Stomach (tissue), 9 donors: ENCODE results near the gene NUP93. TPM values are rescaled to one million over a fixed set of nuclear protein-coding genes. Genes with fewer than 3 reads are reported as not detected.

Source experiments
- DNase-seq, 2 donors: peaks; one replicate each; pipeline versions ENCODE4 v3.0.0 to v3.0.0-alpha.2; 2013 to 2019
- H3K27ac ChIP-seq, 5 donors: fragments of 200-600 bp in 4 of 5; sonication (generic) in 4 of 5; one replicate each; pipeline ENCODE4 v1.5.1; 2013 to 2019; ENCODE audit warnings: mild to moderate bottlenecking in 1 of 5, moderate library complexity in 1 of 5
- H3K27me3 ChIP-seq, 3 donors: fragments of 200-600 bp; sonication (generic); one replicate each; pipeline ENCODE4 v1.5.1; 2017 to 2019; ENCODE audit warnings: mixed run types in 1 of 3
- H3K36me3 ChIP-seq, 4 donors: fragments of 200-600 bp; sonication (generic); 1 replicate in 3 of 4; 2 replicates in 1 of 4; pipeline ENCODE4 v1.5.1; 2016 to 2019
- H3K4me1 ChIP-seq, 4 donors: fragments of 200-600 bp; sonication (generic); one replicate each; pipeline ENCODE4 v1.5.1; 2016 to 2019
- H3K4me3 ChIP-seq, 4 donors: fragments of 200-600 bp; sonication (generic) in 3 of 4; one replicate each; pipeline ENCODE4 v1.5.1; 2016 to 2019; ENCODE audit warnings: mild to moderate bottlenecking in 1 of 4
- H3K9me3 ChIP-seq, 4 donors: fragments of 200-600 bp; sonication (generic); one replicate each; pipeline ENCODE4 v1.5.1; 2016 to 2019
- CTCF ChIP-seq, 7 experiments: fragments of 450-650 bp in 4 of 7; fragments of 200-600 bp in 3 of 7; sonication (generic) in 3 of 7; IDR thresholded peaks; one replicate each; pipeline ENCODE4 v1.5.1; 2016 to 2019; ENCODE audit warnings: antibody characterized with exemption in 7 of 7, control low read depth in 2 of 7, mild to moderate bottlenecking in 1 of 7
- EP300 ChIP-seq: sonication (generic); formaldehyde crosslinking; IDR thresholded peaks from one replicate; pipeline ENCODE4 v1.6.1; 2017; ENCODE audit warnings: antibody characterized with exemption
- POLR2A ChIP-seq, 4 donors: fragments of 450-650 bp; IDR thresholded peaks; one replicate each; pipeline ENCODE4 v1.6.1; 2016; ENCODE audit warnings: antibody characterized with exemption in 4 of 4, control low read depth in 2 of 4, mild to moderate bottlenecking in 1 of 4, moderate library complexity in 1 of 4
- POLR2AphosphoS5 ChIP-seq, 3 donors: sonication (generic); formaldehyde crosslinking; IDR thresholded peaks; one replicate each; pipeline ENCODE4 v1.6.1; 2016; ENCODE audit warnings: antibody characterized with exemption in 3 of 3
- WGBS, 5 donors: extraction: QIAGEN DNeasy Blood & Tissue Kit in 3 of 5; methylation state at CpG; one replicate each; pipeline versions ENCODE4 v1.1.5 to v1.1.7; 2013 to 2018; 5-methylcytosine and 5-hydroxymethylcytosine counted together
- intact Hi-C: fragments of 100-400 bp; cut with DNase I; formaldehyde crosslinking; loops from one replicate; pipeline ENCODE4 v1.15.1; 2023; ENCODE audit warnings: low total_unique reads
- polyA plus RNA-seq, 3 donors: library from polyadenylated mRNA; stranded (reverse); fragments of 200-250 nt; gene quantifications; one replicate each; pipeline ENCODE4 v1.2.3, GENCODE V29; 2013
- total RNA-seq, 5 donors: library from RNA; depleted of rRNA; stranded (reverse); fragments of >200 nt; gene quantifications; one replicate each; pipeline versions ENCODE4 v1.1.0 to v1.2.3, GENCODE V29; 2014 to 2016
- donor health status: healthy with polysubstance abuse.
- donor health status: Bipolar disorder and iron deficiency.
- donor health status: healthy.

NUP93 gene
- total and polyA plus RNA-seq, 8 donors = 26.7 to 184 (median 47.2) TPM

DNA sequence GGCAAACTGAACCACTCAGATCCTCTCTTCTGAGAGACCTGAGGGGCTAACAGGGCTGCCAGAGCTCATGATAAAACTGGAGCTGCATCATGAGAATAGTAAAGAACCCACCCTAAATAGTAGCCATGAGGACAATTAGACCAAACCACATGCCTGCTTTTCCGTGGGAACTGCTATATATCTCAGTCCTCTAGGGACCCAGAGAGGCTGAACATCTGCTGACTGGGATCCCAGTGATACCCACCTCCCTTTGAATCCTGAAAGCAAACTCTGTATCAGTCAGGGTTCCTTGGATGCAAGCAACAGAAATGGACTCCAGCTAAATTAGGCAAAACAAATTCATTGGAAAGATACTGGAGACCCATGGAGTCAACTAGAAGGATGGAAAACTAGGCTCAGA is 41.2 kb upstream of the NUP93 start:
- H3K36me3 ChIP-seq = peaks cover 0 to 11% (median 0%) of the 10 kb centered on the region in 4 donors
- H3K4me3 ChIP-seq = no peak overlapping the region
- H3K27me3 ChIP-seq = no peaks in the 10 kb centered on the region
- peaks cover 0 to 11% (median 0%) of the 10 kb centered on the region in 4 donors for H3K9me3 ChIP-seq
- intact Hi-C loops = no loop called here
- no peak for DNase-seq
- H3K4me1 ChIP-seq = peaks cover 5 to 20% (median 17%) of the 10 kb centered on the region in 4 donors
- H3K27ac ChIP-seq = peak overlapping the region in 1 of 5 donors; percentile 1
- TF ChIP-seq CTCF (IDR thresholded peaks at IDR 0.05) = no peak
- TF ChIP-seq EP300 = no peak
- 33 to 61% (median 38%) methylated on average over 1 of the region's 1 CpG for WGBS, 5 donors

GRCh38 chr16:56689171-56689570 is 40.8 kb upstream of the NUP93 start:
- 47 to 69% (median 56%) methylated on average over 3 of the region's 3 CpGs for WGBS, 5 donors
- DNase-seq = no peak
- Histone ChIP-seq H3K27me3 (no peaks in the 10 kb centered on the region), H3K4me1 (peaks cover 1 to 16% (median 13%) of the 10 kb centered on the region in 4 donors), H3K36me3 (peaks cover 0 to 11% (median 0%) of the 10 kb centered on the region in 4 donors), H3K9me3 (peaks cover 0 to 11% (median 0%) of the 10 kb centered on the region in 4 donors), H3K4me3 (no peak overlapping the region), H3K27ac (peak overlapping the region in 1 of 5 donors; percentile 1)
- intact Hi-C loops = no loop called here
- TF ChIP-seq POLR2A (IDR thresholded peaks at IDR 0.05) (no peak), CTCF (IDR thresholded peaks at IDR 0.05) (no peak), EP300 (no peak), POLR2AphosphoS5 (IDR thresholded peaks at IDR 0.05) (no peak)

DNA sequence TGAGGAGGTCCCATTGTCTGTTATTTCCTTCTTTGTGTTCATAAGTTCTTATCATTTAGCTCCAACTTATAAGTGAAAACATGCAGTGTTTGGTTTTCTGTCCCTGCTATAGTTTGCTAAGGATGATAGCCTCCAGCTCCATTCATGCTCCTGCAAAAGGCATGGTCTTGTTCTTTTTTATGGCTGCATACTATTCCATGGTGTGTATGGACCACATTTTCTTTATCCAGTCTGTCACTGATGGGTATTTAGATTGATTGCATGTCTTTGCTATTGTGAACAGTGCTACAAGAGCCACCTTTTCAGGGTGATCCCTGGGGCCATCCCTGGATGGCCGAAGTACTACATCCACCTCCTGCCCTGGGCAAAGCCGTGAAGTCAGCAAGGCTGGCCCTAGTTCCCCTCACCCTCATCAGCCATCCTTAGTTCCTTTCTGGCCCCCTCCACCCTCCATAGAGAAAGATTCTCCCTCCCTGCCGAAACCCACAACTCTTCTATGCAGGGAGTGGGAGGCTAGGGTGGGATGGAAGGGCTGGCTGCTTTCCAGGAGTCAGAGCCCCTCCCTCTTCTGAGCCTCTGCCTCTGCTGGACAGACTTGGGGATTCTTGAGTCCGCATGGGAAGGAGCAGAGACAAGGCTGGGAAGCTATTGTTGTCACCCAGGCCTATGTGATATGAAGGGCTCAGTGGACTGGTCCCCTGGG is 39.4 kb upstream of the NUP93 start:
- intact Hi-C loops = no loop called here
- H3K4me3 ChIP-seq = no peak overlapping the region
- no peaks in the 10 kb centered on the region for H3K27me3 ChIP-seq
- peaks cover 0 to 11% (median 0%) of the 10 kb centered on the region in 4 donors for H3K36me3 ChIP-seq
- peaks cover 0 to 5% (median 2%) of the 10 kb centered on the region in 4 donors for H3K4me1 ChIP-seq
- H3K27ac ChIP-seq = no peak overlapping the region
- peaks cover 0 to 11% (median 0%) of the 10 kb centered on the region in 4 donors for H3K9me3 ChIP-seq
- TF ChIP-seq EP300 (no peak), POLR2A (IDR thresholded peaks at IDR 0.05) (no peak), POLR2AphosphoS5 (IDR thresholded peaks at IDR 0.05) (no peak), CTCF (IDR thresholded peaks at IDR 0.05) (no peak)
- WGBS, 5 donors = 67 to 96% (median 86%) methylated on average over 4 of the region's 4 CpGs
- no peak for DNase-seq

DNA sequence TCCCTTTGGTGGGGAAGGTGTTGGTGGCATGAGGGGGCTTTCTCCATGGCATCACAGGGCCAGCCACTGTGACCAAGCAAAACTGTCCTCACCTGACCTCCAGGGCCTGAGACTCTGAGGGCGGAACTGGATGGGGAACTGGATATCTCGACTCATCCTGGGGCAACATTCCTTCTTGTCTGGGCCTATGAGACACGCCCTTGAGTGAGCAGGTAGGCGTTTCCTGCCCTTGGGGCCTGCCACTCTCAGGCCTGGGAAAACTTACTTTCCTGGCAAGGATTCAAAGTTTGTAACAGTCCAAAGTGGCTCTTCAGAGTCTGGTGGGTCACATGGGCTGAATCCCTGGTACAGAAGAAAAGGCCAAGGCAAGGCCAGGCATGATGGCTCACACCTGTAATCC is 38.0 kb upstream of the NUP93 start:
- intact Hi-C loops = no loop called here
- TF ChIP-seq CTCF (IDR thresholded peaks at IDR 0.05) (no peak), EP300 (no peak), POLR2A (IDR thresholded peaks at IDR 0.05) (no peak)
- Histone ChIP-seq H3K27me3 (no peaks in the 10 kb centered on the region), H3K4me1 (peaks cover 0 to 5% (median 2%) of the 10 kb centered on the region in 4 donors), H3K4me3 (no peak overlapping the region), H3K9me3 (peaks cover 0 to 3% (median 0%) of the 10 kb centered on the region in 4 donors), H3K36me3 (peaks cover 0 to 1% (median 0%) of the 10 kb centered on the region in 4 donors), H3K27ac (no peak overlapping the region)
- peak in 1 of 2 donors; percentile 78 for DNase-seq
- 23 to 81% (median 40%) methylated on average over 4 of the region's 4 CpGs for WGBS, 5 donors
